Thyroid gland (tissue), 4 donors: ENCODE data around the gene FIGNL2.

Source experiments
- POLR2A ChIP-seq, 2 donors: fragments of 450-650 bp; IDR thresholded peaks; one replicate each; pipeline ENCODE4 v1.6.1; 2017; ENCODE audit warnings: antibody characterized with exemption in 2 of 2, mild to moderate bottlenecking in 2 of 2, moderate library complexity in 1 of 2
- TF ChIP-seq, protein P1 (sequence below), 6 experiments: fragments of 200-600 bp in 3 of 6; fragments of 450-650 bp in 3 of 6; sonication (generic) in 3 of 6; IDR thresholded peaks; one replicate each; pipeline ENCODE4 v1.5.1; 2016 to 2019; ENCODE audit warnings: antibody characterized with exemption in 6 of 6, mild to moderate bottlenecking in 2 of 6, inconsistent platforms in 1 of 6, moderate library complexity in 1 of 6

DNA sequence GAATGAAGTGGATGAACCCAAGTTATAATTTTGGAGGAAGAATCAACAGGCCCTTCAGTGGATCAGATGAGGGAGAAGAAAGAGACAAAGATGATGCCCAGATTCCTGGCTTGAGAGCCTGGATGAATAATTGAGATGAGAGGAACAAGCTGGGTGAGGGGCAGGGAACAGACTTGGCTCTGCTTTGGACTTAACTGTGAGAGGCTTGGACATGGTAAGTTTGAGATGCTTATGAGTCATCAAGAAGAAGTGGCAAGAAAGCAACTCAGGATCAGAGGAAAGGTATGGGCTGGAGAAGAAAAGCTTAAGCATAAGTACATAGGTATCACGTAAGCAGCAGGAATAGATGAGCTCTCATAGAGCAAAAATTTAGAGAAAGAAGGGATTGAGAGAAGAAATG is 55.3 kb downstream of the FIGNL2 start:
- TF ChIP-seq, protein P1, sequence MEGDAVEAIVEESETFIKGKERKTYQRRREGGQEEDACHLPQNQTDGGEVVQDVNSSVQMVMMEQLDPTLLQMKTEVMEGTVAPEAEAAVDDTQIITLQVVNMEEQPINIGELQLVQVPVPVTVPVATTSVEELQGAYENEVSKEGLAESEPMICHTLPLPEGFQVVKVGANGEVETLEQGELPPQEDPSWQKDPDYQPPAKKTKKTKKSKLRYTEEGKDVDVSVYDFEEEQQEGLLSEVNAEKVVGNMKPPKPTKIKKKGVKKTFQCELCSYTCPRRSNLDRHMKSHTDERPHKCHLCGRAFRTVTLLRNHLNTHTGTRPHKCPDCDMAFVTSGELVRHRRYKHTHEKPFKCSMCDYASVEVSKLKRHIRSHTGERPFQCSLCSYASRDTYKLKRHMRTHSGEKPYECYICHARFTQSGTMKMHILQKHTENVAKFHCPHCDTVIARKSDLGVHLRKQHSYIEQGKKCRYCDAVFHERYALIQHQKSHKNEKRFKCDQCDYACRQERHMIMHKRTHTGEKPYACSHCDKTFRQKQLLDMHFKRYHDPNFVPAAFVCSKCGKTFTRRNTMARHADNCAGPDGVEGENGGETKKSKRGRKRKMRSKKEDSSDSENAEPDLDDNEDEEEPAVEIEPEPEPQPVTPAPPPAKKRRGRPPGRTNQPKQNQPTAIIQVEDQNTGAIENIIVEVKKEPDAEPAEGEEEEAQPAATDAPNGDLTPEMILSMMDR (IDR thresholded peaks at IDR 0.05): no peak
- TF ChIP-seq POLR2A (IDR thresholded peaks at IDR 0.05): no peak
